Measurements from ENCODE around the gene CYTH1.

CYTH1 gene

DNA sequence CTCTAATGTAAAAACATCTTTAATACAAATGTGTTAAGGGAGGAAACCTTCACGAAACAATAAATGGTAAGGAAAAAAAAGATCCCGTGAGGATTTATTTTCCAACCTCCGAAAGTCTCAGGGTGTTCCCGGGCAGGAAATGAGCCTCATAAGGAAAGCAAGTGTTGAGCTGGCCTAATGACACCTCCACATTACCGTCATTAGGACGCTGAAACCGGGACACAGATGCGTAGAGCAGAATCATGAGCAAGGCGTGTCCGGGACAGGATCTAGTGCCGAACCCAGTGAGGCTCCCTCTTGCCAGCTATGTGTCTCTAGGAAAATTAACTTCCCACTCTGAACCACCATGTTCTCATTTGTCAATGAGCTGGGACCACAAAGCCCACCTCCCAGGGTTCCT lies 22.7 kb upstream of the CYTH1 start:
- peak; percentile 29 for DNase-seq (ENCODE audit: low read depth)

DNA sequence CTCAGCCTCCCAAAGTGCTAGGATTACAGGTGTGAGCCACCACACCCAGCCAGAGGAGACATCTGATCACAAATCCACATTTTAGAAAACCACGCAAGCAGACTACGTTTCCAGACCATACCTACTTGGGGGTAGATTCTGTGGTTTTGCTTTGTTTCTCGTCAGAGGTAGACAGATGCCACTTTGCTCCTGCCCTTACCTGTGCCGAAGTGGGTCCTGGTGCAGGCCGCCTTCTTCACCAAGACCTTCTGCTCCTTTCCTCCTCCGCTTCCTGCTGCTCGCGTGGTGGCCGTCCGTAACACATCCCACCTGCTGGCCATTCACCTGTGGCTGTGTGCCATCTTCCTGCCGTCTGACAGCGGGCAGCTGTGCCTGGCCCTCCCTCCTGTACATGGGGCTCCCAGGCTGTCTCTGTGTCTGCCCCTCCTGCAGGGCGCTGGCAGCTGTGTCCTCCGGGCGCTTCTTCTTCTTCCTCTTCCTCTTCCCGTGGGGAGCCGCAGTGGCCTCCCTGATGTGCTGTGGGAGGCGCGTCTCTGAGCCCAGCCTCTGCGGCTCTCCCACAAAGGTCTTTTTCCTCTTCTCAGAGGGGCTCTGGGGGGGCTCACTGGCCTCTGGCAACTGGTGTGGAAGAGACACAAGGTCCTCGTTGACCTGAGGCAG lies 21.2 kb upstream of the CYTH1 start:
- peak; percentile 19 for DNase-seq (ENCODE audit: low read depth)

DNA sequence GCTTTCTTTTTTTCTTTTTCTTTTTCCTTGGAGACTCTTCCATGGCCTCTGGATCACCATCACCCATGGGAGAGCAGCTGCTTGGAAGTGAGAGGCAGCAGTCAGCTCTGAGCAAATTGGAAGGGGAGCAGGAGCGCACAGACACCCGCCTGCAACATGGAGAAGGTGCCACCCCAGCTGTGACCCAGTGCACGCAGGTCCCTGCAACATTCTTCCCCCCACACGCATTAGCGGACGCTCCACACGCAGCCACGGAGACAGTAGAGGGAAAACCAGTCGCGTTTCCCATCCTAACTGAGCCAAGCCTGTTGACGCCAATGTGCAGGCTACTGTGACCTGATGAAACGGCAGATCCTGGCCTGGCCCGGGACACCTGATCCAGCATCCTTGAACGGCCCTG lies 20.4 kb upstream of the CYTH1 start:
- DNase-seq (ENCODE audit: low read depth), result no peak

- no peak for DNase-seq (ENCODE audit: low read depth)
Observed at GRCh38 chr17:78802008-78802407, 19.9 kb upstream of the CYTH1 start.

GRCh38 chr17:78800132-78800931 lies 18.3 kb upstream of the CYTH1 start:
- DNase-seq (ENCODE audit: low read depth), result no peak

DNA sequence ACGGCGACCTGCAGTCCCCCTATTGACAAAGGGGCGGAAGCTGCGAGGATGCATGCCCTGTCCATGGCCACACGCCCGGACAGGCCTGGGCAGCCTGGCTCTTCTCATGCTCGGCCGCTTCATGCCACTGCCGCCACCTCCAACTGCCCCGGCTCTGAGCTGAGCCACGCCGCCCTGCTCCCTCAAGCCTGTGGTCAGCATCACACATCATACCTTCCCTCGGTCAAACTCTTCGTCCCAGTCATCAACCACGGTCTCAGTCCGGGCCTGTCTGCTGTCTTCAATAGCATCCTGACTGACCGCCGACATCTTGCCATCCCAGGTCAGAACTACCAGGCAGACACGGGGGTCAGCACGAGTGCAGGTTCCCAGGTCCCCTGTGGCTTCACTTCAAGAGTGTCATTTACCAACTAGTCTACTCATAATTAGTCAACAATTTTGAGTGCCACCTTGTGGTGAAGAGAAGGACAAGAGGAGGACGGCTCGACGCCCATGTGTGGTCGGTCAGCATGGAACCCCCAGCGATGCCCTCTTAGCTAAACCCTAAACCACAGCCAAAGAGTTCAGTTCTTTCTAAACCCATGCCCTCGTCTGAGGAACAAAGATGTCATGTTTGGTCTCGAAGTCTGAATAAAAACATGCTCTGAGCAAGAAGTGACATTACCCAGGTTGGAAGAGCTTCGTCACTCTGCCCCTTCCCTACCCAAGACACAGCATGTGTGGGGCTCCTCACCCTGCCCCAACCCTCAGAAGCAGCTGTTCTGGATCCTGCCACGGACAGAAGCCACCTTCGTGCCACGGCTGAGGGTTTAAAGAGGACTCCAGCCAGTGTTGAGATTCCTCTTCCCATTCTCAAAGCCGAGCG lies 16.9 kb upstream of the CYTH1 start:
- no peak for DNase-seq (ENCODE audit: low read depth)

DNA sequence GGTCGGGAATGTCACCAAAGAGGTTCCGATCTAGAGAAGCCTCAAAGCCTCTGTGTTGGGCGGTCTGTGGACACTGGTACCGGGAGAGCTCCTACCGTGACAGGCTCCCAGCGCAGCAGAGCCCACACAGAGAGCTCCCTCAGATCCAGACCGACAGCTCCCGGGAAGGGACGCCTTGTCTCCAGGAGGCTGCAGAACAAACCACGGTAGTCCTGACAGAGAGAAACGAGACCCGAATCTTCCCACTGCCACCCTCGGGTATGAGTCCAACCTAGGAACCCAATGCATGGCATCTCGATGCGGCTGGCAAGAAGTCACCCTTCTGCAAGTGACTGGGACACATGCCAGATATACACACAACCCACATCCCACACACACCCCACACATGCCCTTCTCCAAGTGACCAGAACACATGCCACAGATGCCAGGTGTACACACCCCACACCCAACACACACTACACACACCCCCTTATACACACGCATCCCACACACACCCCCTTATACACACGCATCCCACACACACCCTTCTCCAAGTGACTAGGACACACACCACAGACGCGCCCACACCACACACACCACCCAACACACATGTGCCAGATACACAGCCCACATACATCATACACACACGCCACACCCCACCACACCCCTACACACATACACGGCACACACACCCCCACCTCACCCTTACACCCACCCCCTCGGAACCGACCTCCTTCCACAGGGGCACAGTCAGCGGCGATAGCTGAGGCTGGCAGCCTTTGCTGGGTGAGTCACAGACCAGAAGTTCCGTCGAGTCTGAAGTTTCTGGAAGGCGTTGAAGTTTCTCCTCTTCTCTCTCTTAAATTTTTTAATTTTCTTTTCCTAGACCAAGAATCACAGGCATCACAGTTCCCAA lies 15.9 kb upstream of the CYTH1 start:
- no peak for DNase-seq (ENCODE audit: low read depth)

- no peak for DNase-seq (ENCODE audit: low read depth)
Observed at GRCh38 chr17:78797213-78797612, 15.1 kb upstream of the CYTH1 start.

DNA sequence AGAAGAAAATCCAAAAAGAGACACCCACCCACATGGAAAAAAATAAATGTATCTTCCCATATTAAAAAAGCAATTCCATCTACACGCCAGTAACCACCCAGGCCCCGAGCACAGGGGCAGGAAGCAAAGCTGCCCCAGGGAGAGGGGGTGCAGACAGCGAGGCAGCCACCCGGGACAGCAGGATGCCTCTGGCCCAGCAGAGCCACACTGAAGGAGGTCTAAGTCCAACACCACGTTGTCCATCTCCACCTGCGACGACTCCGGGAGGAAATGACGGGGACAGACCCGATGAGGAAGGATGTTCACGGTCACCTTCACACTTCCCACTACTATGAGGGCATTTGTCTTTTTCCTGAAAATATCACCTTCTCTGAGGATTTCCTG lies 14.4 kb upstream of the CYTH1 start:
- DNase-seq (ENCODE audit: low read depth), result no peak

DNA sequence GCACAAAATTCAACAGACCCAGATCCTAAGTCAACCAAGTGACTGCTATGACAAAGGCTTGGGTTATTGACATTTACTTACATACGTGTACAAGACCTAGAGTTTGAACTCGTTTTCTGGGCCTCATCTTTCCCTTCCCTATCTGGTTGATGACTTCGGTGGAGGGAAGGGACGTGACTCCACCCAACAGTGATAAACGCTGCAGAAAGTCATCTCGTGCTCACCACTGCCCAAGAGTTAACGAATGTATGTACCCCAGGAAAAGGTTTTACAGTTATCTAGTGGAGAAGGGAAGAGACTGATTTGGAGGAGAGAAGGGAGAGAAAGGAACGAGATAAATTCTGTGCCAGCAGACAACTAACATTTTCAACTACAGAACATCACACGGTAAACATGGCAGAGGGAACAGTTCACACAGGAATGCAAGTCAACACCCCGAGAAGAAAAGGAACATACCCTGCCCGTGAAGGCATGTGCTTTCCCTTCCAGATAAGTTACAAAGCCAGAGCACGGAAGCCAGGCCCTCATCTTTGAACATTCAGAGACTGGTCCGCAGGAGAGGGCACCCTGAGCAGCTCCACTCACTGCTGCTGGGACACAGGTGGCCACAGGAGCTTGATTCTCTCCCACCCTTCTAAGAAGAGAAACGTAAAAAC lies 13.9 kb upstream of the CYTH1 start:
- no peak for DNase-seq (ENCODE audit: low read depth)

- DNase-seq (ENCODE audit: low read depth), result no peak
Observed at GRCh38 chr17:78794864-78795640, 13.0 kb upstream of the CYTH1 start.

GRCh38 chr17:78794399-78794798 lies 12.3 kb upstream of the CYTH1 start:
- no peak for DNase-seq (ENCODE audit: low read depth)

DNA sequence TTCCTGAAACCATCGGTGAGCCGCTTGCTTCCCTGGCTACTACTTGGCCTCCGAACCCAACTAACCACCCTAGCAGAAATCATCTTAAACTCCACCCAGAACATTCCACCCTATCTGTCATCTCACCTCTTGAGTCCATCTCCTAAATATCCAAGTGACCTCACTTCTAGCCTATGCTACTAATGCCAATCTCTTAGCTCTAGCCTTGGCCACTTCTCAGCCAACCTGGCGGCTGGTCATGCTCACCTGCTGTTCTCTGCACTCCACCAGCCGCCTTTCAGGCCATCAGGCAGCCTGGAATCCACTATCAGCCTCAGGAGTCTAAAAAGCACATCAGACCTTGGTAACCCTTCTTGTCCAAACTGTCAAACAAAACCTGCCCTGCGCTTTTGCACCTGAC lies 11.9 kb upstream of the CYTH1 start:
- no peak for DNase-seq (ENCODE audit: low read depth)

GRCh38 chr17:78793415-78793814 lies 11.3 kb upstream of the CYTH1 start:
- no peak for DNase-seq (ENCODE audit: low read depth)

- DNase-seq (ENCODE audit: low read depth), result no peak
Observed at GRCh38 chr17:78791840-78792709, 10.0 kb upstream of the CYTH1 start.

DNA sequence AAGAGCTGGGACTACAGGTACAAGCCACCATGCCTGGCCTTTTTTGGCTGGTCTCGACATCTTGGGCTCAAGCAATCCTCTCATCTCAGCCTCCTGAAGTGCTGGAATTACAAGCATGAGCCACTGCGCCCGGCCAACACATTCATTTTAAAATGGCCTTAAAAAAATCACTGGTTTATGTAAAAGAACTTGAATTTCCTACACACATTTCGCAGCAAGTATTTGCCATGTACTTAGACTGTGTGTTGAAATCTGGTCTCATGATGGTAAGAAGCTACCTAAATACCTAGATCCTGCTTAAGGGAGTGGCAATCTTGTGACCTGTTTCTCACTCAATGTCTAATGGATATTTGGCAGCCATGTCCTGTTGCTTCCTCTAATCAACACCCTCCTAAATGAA lies 8.5 kb upstream of the CYTH1 start:
- DNase-seq (ENCODE audit: low read depth), result no peak

- peak; percentile 21 for DNase-seq (ENCODE audit: low read depth)
Observed at GRCh38 chr17:78789663-78790181, 7.6 kb upstream of the CYTH1 start.

DNA sequence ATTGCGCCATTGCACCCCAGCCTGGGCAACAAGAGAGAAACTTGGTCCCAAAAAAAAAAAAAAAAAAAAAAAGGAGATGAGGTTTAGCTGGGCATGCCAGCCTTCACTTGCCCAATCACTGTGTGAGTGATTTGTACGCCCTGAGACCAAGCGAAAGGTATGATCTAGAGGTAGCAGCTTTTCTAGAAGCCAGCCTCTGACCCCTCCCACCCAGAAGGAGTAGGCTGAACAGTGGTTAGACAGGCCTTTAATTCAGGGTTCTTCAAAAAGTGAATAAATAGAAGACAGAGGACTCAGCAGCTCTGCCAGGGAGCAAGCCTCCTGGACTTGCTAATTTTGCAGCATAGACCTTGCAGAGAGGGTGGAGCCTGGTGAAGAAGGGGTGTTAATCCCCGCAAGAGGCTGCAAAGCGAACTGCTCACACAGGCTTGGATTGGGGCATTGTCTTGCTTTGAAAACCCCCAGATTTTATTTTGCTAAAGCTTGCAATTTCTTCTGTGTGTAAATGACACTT lies 7.1 kb upstream of the CYTH1 start:
- DNase-seq (ENCODE audit: low read depth), result no peak

DNA sequence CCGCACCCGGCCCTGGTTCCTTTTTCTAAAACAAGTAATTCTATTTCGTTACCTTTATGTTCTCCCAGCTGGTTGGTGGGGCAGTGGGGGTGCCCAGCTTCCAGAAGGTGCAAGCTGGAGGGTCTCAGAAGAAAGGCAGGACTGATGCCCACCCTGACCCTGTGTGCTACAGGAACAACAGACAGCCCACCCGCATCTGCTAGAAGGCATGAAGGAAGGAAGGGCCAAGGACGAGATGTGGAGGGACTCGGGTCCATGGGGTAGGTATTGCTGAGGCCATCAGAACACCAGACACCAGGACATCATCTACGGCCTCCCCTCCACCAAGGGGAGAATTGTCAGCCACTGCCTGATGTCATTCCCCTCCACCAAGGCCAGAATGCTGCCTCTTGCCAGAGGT lies 6.4 kb upstream of the CYTH1 start:
- DNase-seq (ENCODE audit: low read depth), result no peak

All from T-helper 22 cell (primary cell).